SU-DHL-6 (cell line): ENCODE measurements around the gene RPS6KA4.

Experiments
- H2AFZ ChIP-seq: fragments of 200-600 bp; sonication (generic); 2 replicates; pipeline ENCODE4 v1.6.1; 2014; ENCODE audit warnings: low read depth, mild to moderate bottlenecking, moderate library complexity, mixed read lengths, antibody characterized with exemption, low read length; ENCODE audit not compliant: severe bottlenecking
- H3F3A ChIP-seq: fragments of 200-600 bp; shearing (Covaris generic); 2 replicates; pipeline ENCODE4 v1.6.0; 2016; ENCODE audit warnings: antibody characterized with exemption, mild to moderate bottlenecking; ENCODE audit not compliant: insufficient read depth
- H3K27ac ChIP-seq: fragments of 200-600 bp; sonication (generic); 2 replicates; pipeline ENCODE4 v1.5.1; 2016; ENCODE audit warnings: low read depth, mild to moderate bottlenecking, low read length, moderate library complexity, mixed read lengths
- H3K27me3 ChIP-seq: fragments of 200-600 bp; sonication (generic), shearing (Covaris generic); 2 replicates; pipeline ENCODE4 v1.6.0; 2014; ENCODE audit warnings: mild to moderate bottlenecking, low read length
- H3K36me3 ChIP-seq: fragments of 200-600 bp; sonication (generic); 2 replicates; pipeline ENCODE4 v1.6.1; 2014; ENCODE audit warnings: mild to moderate bottlenecking, low read length, mixed read lengths
- H3K4me2 ChIP-seq: fragments of 300-600, 200-600 bp; shearing (Covaris generic), sonication (generic); 2 replicates; pipeline ENCODE4 v1.6.0; 2014; ENCODE audit warnings: low read length, low read depth, mild to moderate bottlenecking; ENCODE audit not compliant: poor library complexity, severe bottlenecking
- H3K4me3 ChIP-seq: fragments of 200-600 bp; sonication (generic); 2 replicates; pipeline ENCODE4 v1.5.1; 2014; ENCODE audit warnings: antibody characterized with exemption, low read length, mild to moderate bottlenecking, mixed read lengths; ENCODE audit not compliant: insufficient read depth, poor library complexity, severe bottlenecking
- H3K79me2 ChIP-seq: fragments of 200-600 bp; sonication (generic); 2 replicates; pipeline ENCODE4 v1.6.1; 2014; ENCODE audit warnings: mild to moderate bottlenecking, low read length, moderate library complexity; ENCODE audit not compliant: insufficient read depth
- H3K9ac ChIP-seq: fragments of 200-600 bp; sonication (generic); 2 replicates; pipeline ENCODE4 v1.7.0; 2014; ENCODE audit warnings: mild to moderate bottlenecking, low read length
- H3K9me2 ChIP-seq: fragments of 200-600 bp; sonication (generic); replicated peaks from 2 replicates; pipeline ENCODE4 v1.6.1; 2014; ENCODE audit warnings: low read length; ENCODE audit not compliant: insufficient read depth
- H3K9me3 ChIP-seq: fragments of 200-600 bp; sonication (generic); 2 replicates; pipeline ENCODE4 v1.6.1; 2014; ENCODE audit warnings: low read length, mixed read lengths; ENCODE audit not compliant: insufficient read depth
- H4K20me1 ChIP-seq: fragments of 200-600 bp; sonication (generic); 2 replicates; pipeline ENCODE4 v1.6.1; 2014; ENCODE audit warnings: low read depth, mild to moderate bottlenecking, antibody characterized with exemption, low read length, moderate library complexity, mixed read lengths
- EZH2phosphoT487 ChIP-seq: fragments of 200-600 bp; sonication (generic), shearing (Covaris generic); conservative IDR thresholded peaks from 2 replicates; pipeline ENCODE4 v1.6.1; 2018; ENCODE audit warnings: mild to moderate bottlenecking, antibody characterized with exemption, low read length, moderate library complexity, mixed read lengths
- TF ChIP-seq, protein P1 (sequence below): fragments of 200-600 bp; sonication (generic); IDR thresholded peaks from one replicate; pipeline ENCODE4 v1.5.1; 2017; ENCODE audit warnings: antibody characterized with exemption, mild to moderate bottlenecking, low read length, moderate library complexity; ENCODE audit not compliant: insufficient read depth, poor library complexity, severe bottlenecking

Gene RPS6KA4

DNA sequence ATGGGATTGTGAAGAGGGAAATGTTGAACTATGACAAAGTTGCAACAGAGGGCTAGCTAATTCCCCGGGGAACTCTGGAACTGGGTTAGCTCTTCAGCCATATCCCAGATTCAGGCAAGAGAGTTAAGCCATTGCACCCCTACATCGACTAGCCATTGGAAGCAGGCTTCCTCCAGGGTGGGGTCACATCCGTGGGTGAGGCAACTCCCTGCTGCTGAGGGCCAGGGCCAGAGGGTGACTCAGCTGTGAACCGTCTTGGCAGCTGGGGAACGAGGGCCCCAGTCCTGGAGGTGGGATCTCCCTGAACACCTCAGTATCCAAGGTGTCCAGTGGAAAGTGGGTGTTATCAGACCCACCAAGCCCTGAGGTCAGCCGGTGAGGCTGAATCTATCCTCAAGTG lies 41.1 kb downstream of the RPS6KA4 start:
- H3K27me3 ChIP-seq = no peaks in the 10 kb centered on the region
- no peak overlapping the region for H3K27ac ChIP-seq
- H3K9me2 ChIP-seq = no peaks in the 10 kb centered on the region
- no peak overlapping the region for H3K4me2 ChIP-seq
- H3K79me2 ChIP-seq = no peaks in the 10 kb centered on the region
- no peak overlapping the region for H3K4me3 ChIP-seq
- H2AFZ ChIP-seq = no peak overlapping the region
- no peak overlapping the region for H3K9ac ChIP-seq
- H3F3A ChIP-seq = no peaks in the 10 kb centered on the region
- H4K20me1 ChIP-seq = no peaks in the 10 kb centered on the region
- no peak for TF ChIP-seq EZH2phosphoT487
- TF ChIP-seq, protein P1, sequence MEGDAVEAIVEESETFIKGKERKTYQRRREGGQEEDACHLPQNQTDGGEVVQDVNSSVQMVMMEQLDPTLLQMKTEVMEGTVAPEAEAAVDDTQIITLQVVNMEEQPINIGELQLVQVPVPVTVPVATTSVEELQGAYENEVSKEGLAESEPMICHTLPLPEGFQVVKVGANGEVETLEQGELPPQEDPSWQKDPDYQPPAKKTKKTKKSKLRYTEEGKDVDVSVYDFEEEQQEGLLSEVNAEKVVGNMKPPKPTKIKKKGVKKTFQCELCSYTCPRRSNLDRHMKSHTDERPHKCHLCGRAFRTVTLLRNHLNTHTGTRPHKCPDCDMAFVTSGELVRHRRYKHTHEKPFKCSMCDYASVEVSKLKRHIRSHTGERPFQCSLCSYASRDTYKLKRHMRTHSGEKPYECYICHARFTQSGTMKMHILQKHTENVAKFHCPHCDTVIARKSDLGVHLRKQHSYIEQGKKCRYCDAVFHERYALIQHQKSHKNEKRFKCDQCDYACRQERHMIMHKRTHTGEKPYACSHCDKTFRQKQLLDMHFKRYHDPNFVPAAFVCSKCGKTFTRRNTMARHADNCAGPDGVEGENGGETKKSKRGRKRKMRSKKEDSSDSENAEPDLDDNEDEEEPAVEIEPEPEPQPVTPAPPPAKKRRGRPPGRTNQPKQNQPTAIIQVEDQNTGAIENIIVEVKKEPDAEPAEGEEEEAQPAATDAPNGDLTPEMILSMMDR = no peak
- no peaks in the 10 kb centered on the region for H3K36me3 ChIP-seq
- no peaks in the 10 kb centered on the region for H3K9me3 ChIP-seq

DNA sequence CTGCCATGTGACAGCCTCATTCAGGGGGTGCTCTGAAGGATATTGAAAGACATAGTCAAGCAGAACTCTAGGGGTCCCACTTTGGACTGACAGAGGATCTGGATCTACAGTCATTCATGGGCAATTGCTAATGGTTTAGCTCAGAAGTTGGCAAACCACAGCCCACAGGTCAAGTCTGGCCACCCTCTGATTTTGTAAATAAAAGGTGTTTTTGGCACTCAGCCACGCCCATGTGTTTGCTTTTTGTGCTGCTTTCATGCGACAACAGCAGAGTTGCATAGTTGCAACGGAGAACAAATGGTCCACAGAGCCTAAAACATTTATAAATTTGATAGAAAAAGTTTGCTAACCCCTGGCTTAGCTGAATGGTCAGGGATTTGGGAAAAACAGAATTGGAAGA lies 41.7 kb downstream of the RPS6KA4 start:
- TF ChIP-seq, protein P1 = no peak
- no peak for TF ChIP-seq EZH2phosphoT487
- H3K4me2 ChIP-seq = no peak overlapping the region
- H2AFZ ChIP-seq = no peak overlapping the region
- no peaks in the 10 kb centered on the region for H3F3A ChIP-seq
- no peak overlapping the region for H3K4me3 ChIP-seq
- H3K9me2 ChIP-seq = no peaks in the 10 kb centered on the region
- H3K27ac ChIP-seq = no peak overlapping the region
- no peaks in the 10 kb centered on the region for H3K9me3 ChIP-seq
- H3K27me3 ChIP-seq = no peaks in the 10 kb centered on the region
- H4K20me1 ChIP-seq = no peaks in the 10 kb centered on the region
- no peak overlapping the region for H3K9ac ChIP-seq
- H3K36me3 ChIP-seq = no peaks in the 10 kb centered on the region
- no peaks in the 10 kb centered on the region for H3K79me2 ChIP-seq

DNA sequence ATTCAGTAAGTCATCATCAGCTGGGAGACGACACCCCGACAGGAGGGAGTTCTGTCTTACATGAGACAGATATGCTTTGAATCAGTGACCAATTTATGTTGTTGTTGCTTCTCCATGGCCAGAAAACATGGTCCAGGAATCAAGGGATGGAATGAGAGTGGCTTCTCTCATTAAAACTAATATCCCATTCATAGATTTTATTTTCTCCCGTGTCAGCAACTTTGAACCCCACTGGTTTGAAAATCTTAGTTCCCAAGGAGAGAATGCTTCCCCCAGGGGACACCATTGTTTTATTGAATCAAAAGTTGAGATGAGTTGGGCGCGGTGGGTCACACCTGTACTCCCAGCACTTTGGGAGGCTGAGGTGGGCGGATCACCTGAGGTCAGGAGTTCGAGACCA lies 42.8 kb downstream of the RPS6KA4 start:
- H3K27ac ChIP-seq = no peak overlapping the region
- TF ChIP-seq EZH2phosphoT487 = no peak
- TF ChIP-seq, protein P1 = no peak

DNA sequence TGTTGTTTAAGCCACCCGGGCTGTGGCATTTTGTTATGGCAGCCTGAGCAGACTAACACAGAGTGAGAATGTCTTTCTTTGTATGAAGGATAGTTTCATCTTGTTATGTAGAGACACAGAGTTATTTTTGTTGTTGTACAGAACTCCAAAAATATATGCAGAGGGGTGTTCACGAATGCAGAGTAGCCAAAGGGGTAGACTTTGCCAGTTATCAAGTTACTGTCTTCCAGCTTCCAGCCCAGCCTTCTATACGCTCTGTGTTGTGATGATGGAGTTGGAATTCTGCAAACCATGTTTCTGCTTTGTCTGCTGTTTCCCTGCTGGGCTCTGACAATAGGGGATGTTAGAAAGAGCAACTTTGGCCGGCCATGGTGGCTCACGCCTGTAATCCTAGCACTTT lies 44.1 kb downstream of the RPS6KA4 start:
- Histone ChIP-seq H3K27ac (no peak overlapping the region), H3K79me2 (no peaks in the 10 kb centered on the region), H3K4me3 (no peak overlapping the region), H3K36me3 (no peaks in the 10 kb centered on the region), H4K20me1 (no peaks in the 10 kb centered on the region), H3K4me2 (no peak overlapping the region), H3K27me3 (no peaks in the 10 kb centered on the region), H3K9me2 (no peaks in the 10 kb centered on the region), H3K9ac (no peak overlapping the region), H3K9me3 (no peaks in the 10 kb centered on the region), H2AFZ (no peak overlapping the region), H3F3A (no peaks in the 10 kb centered on the region)
- TF ChIP-seq, protein P1 = no peak
- TF ChIP-seq EZH2phosphoT487 = no peak

More for the DNA sequence above, 42.8 kb downstream of the RPS6KA4 start:
- Histone ChIP-seq H3K36me3 (no peaks in the 10 kb centered on the region), H3K79me2 (no peaks in the 10 kb centered on the region), H3K9ac (no peak overlapping the region), H3K9me2 (no peaks in the 10 kb centered on the region), H2AFZ (no peak overlapping the region), H3K9me3 (no peaks in the 10 kb centered on the region), H4K20me1 (no peaks in the 10 kb centered on the region), H3K4me3 (no peak overlapping the region), H3F3A (no peaks in the 10 kb centered on the region), H3K4me2 (no peak overlapping the region), H3K27me3 (no peaks in the 10 kb centered on the region)
